ENCODE data around the gene SOX2.

GRCh38 chr3:181713280-181713647 is 1.5 kb downstream of the SOX2 start:
- no peak for TF ChIP-seq CTCF (IDR thresholded peaks at IDR 0.05)
- no peak for TF ChIP-seq POLR2A (IDR thresholded peaks at IDR 0.05)

All from thyroid gland (tissue), 4 donors.